Trophoblast cell (in vitro differentiated cells and primary cell): ENCODE measurements around the gene SPATS2L.

Experiments used
- DNase-seq, 2 donors: peaks; one replicate each; pipeline ENCODE4 v3.0.0-alpha.2; 2016
- H2AFZ ChIP-seq: 2 replicates; pipeline ENCODE4 v1.6.1; 2013; ENCODE audit warnings: low read length, moderate library complexity, mild to moderate bottlenecking; ENCODE audit not compliant: insufficient read depth, poor library complexity
- H2AK5ac ChIP-seq: 2 replicates; pipeline ENCODE4 v1.6.1; 2013; ENCODE audit warnings: mild to moderate bottlenecking, low read length
- H2BK120ac ChIP-seq: 2 replicates; pipeline ENCODE4 v1.6.1; 2013; ENCODE audit warnings: low read length, mild to moderate bottlenecking, moderate library complexity; ENCODE audit not compliant: insufficient read depth, poor library complexity
- H2BK12ac ChIP-seq: 2 replicates; pipeline ENCODE4 v1.6.1; 2013; ENCODE audit warnings: mild to moderate bottlenecking, low read length, moderate library complexity
- H2BK5ac ChIP-seq: 2 replicates; pipeline ENCODE4 v1.6.1; 2013; ENCODE audit warnings: low read length, low read depth, moderate library complexity, mild to moderate bottlenecking; ENCODE audit not compliant: poor library complexity
- H3K14ac ChIP-seq: 2 replicates; pipeline ENCODE4 v1.6.1; 2013; ENCODE audit warnings: mild to moderate bottlenecking, low read length
- H3K18ac ChIP-seq: 2 replicates; pipeline ENCODE4 v1.6.1; 2013; ENCODE audit warnings: mild to moderate bottlenecking, low read length
- H3K23ac ChIP-seq: 2 replicates; pipeline ENCODE4 v1.6.1; 2013; ENCODE audit warnings: low read length
- H3K27ac ChIP-seq: 2 replicates; pipeline ENCODE4 v1.5.1; 2013; ENCODE audit warnings: low read depth, mild to moderate bottlenecking, inconsistent platforms, low read length, moderate library complexity
- H3K27me3 ChIP-seq: 2 replicates; pipeline ENCODE4 v1.6.1; 2013; ENCODE audit warnings: inconsistent platforms, mild to moderate bottlenecking, low read length, moderate library complexity; ENCODE audit not compliant: insufficient read depth
- H3K36me3 ChIP-seq, 2 experiments: 1 replicate in 1 of 2; 2 replicates in 1 of 2; pipeline ENCODE4 v1.6.1; 2013; ENCODE audit warnings: low read length in 2 of 2, mild to moderate bottlenecking in 2 of 2, moderate library complexity in 1 of 2; ENCODE audit not compliant: insufficient read depth in 2 of 2, control insufficient read depth in 1 of 2
- H3K4ac ChIP-seq: 2 replicates; pipeline ENCODE4 v1.6.1; 2013; ENCODE audit warnings: low read depth, mild to moderate bottlenecking, low read length, moderate library complexity
- H3K4me1 ChIP-seq, 2 experiments: 1 replicate in 1 of 2; 2 replicates in 1 of 2; pipeline ENCODE4 v1.6.1; 2013; ENCODE audit warnings: low read length in 2 of 2, mild to moderate bottlenecking in 2 of 2, moderate library complexity in 1 of 2; ENCODE audit not compliant: insufficient read depth in 2 of 2, control insufficient read depth in 1 of 2
- H3K4me2 ChIP-seq: 2 replicates; pipeline ENCODE4 v1.6.1; 2013; ENCODE audit warnings: inconsistent platforms, mild to moderate bottlenecking, low read length, moderate library complexity
- H3K4me3 ChIP-seq: 2 replicates; pipeline ENCODE4 v1.5.1; 2013; ENCODE audit warnings: mild to moderate bottlenecking, low read depth, low read length, inconsistent platforms
- H3K79me1 ChIP-seq: one replicate; pipeline ENCODE4 v1.6.1; 2013; ENCODE audit warnings: low read length
- H3K79me2 ChIP-seq: 2 replicates; pipeline ENCODE4 v1.6.1; 2013; ENCODE audit warnings: low read length, mild to moderate bottlenecking; ENCODE audit not compliant: control insufficient read depth, insufficient read depth, poor library complexity
- H3K9ac ChIP-seq: 2 replicates; pipeline ENCODE4 v1.6.1; 2013; ENCODE audit warnings: mild to moderate bottlenecking, low read length
- H3K9me3 ChIP-seq: 2 replicates; pipeline ENCODE4 v1.6.1; 2013; ENCODE audit warnings: low read depth, mild to moderate bottlenecking, control low read depth, inconsistent platforms, low read length; ENCODE audit not compliant: insufficient read depth
- H4K12ac ChIP-seq: 2 replicates; pipeline ENCODE4 v1.6.1; 2013; ENCODE audit warnings: low read depth, mild to moderate bottlenecking, low read length, moderate library complexity
- H4K8ac ChIP-seq: 2 replicates; pipeline ENCODE4 v1.6.1; 2013; ENCODE audit warnings: low read depth, mild to moderate bottlenecking, low read length, moderate library complexity
- H4K91ac ChIP-seq: one replicate; pipeline ENCODE4 v1.6.1; 2013; ENCODE audit warnings: low read depth, mild to moderate bottlenecking, low read length, moderate library complexity
- WGBS: extraction: QIAGEN DNeasy Blood & Tissue Kit; methylation state at CpG from one replicate; pipeline ENCODE4 v1.1.7; 2013; ENCODE audit warnings: missing lambda C conversion rate; ENCODE audit not compliant: insufficient read length, insufficient coverage; ENCODE audit errors: extremely low coverage; 5-methylcytosine and 5-hydroxymethylcytosine counted together

The SPATS2L gene

DNA sequence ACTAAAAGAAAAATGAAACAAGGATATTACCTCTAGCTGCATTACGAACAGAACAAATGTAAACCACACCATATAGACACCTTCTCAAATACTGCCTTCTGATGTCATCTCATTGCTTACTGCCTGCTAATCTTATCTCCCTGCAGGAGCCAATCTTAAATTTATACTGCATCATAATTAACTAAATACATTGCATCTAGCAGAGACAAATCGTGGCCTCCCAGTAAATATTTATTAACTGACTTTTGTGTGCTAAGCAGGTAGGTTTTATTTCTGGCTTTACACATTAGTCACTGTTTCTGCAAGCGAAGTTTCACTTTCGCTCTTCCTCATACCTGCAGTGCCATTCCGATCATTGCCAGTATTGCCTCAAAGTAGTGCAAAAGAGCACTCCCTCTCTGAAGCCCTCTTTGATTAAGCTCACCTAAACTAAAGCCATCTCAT, 67.5 kb downstream of the SPATS2L start:
- no peaks in the 10 kb centered on the region for H3K9me3 ChIP-seq
- peaks cover 3% of the 10 kb centered on the region for H3K79me2 ChIP-seq
- H3K27ac ChIP-seq: no peak overlapping the region
- no peak overlapping the region for H3K4me2 ChIP-seq
- peaks cover 13 to 23% of the 10 kb centered on the region in 2 experiments for H3K4me1 ChIP-seq
- H3K14ac ChIP-seq: no peak overlapping the region
- H3K4ac ChIP-seq: no peak overlapping the region
- no peak overlapping the region for H3K4me3 ChIP-seq
- no peak overlapping the region for H2BK12ac ChIP-seq
- H2AK5ac ChIP-seq: no peak overlapping the region
- peak; percentile 36 to 71 for DNase-seq
- H2BK120ac ChIP-seq: no peak overlapping the region
- H3K79me1 ChIP-seq: peaks cover 2% of the 10 kb centered on the region
- no peak overlapping the region for H2AFZ ChIP-seq
- peaks cover 0 to 10% of the 10 kb centered on the region in 2 experiments for H3K36me3 ChIP-seq
- WGBS: no CpG with 5 or more reads among the region's 5 CpGs
- H2BK5ac ChIP-seq: no peak overlapping the region
- no peak overlapping the region for H4K12ac ChIP-seq
- no peak overlapping the region for H4K8ac ChIP-seq
- H4K91ac ChIP-seq: no peak overlapping the region
- H3K18ac ChIP-seq: no peak overlapping the region
- no peaks in the 10 kb centered on the region for H3K27me3 ChIP-seq
- no peak overlapping the region for H3K23ac ChIP-seq
- H3K9ac ChIP-seq: no peak overlapping the region

DNA sequence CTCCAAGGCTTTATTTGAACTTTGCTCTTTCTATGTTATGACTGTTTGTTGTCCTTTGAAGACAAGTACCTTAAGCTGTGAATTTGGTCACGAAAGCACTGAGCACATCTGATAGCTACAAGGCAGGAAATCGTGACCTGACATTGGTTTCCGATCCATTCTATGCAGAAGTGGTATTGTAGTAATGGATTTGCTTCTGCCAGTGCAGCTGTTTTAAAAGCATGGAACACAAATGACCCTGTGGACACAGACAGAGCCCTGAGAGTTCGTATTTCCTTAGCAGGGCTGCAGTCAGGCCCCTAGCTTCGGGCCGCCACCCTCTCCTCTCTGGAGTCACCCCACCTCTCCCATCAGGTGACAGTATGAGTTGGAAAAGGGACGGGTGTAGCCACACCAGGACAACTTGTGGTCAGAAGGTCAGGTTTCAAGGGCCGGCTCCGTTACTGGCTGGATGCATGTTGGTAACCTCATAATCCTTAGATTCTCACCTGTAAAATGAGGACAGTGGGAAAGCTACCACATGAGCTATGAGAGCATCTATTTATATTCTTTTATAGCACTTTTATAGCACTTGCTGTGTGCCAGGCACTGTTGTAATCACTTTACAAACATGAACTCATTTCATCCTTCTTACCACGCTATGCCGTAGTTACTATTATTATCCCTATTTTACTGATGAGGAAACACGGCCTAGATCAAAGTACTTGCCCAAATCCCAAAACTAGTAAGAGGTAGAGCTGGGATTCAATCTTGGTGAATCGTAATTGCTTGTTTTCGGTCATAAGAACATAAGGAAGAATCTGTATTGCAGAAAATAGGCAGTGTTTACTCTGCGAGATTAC, 70.2 kb downstream of the SPATS2L start:
- Histone ChIP-seq H4K8ac (no peak overlapping the region), H4K12ac (no peak overlapping the region), H3K4me1 (peaks cover 25 to 34% of the 10 kb centered on the region in 2 experiments), H3K36me3 (peaks cover 0 to 10% of the 10 kb centered on the region in 2 experiments), H3K27me3 (no peaks in the 10 kb centered on the region), H3K14ac (no peak overlapping the region), H4K91ac (no peak overlapping the region), H3K79me1 (peaks cover 2% of the 10 kb centered on the region), H3K4me3 (no peak overlapping the region), H2BK12ac (peak overlapping the region; percentile 61), H3K27ac (peak overlapping the region; percentile 12), H3K18ac (peak overlapping the region; percentile 62), H3K4ac (no peak overlapping the region), H3K79me2 (peaks cover 9% of the 10 kb centered on the region), H2AFZ (no peak overlapping the region), H2BK5ac (peak overlapping the region; percentile 61), H3K4me2 (no peak overlapping the region), H3K23ac (no peak overlapping the region), H3K9ac (no peak overlapping the region), H2BK120ac (peak overlapping the region; percentile 81), H2AK5ac (no peak overlapping the region), H3K9me3 (no peaks in the 10 kb centered on the region)
- no peak for DNase-seq
- WGBS: no CpG with 5 or more reads among the region's 15 CpGs

DNA sequence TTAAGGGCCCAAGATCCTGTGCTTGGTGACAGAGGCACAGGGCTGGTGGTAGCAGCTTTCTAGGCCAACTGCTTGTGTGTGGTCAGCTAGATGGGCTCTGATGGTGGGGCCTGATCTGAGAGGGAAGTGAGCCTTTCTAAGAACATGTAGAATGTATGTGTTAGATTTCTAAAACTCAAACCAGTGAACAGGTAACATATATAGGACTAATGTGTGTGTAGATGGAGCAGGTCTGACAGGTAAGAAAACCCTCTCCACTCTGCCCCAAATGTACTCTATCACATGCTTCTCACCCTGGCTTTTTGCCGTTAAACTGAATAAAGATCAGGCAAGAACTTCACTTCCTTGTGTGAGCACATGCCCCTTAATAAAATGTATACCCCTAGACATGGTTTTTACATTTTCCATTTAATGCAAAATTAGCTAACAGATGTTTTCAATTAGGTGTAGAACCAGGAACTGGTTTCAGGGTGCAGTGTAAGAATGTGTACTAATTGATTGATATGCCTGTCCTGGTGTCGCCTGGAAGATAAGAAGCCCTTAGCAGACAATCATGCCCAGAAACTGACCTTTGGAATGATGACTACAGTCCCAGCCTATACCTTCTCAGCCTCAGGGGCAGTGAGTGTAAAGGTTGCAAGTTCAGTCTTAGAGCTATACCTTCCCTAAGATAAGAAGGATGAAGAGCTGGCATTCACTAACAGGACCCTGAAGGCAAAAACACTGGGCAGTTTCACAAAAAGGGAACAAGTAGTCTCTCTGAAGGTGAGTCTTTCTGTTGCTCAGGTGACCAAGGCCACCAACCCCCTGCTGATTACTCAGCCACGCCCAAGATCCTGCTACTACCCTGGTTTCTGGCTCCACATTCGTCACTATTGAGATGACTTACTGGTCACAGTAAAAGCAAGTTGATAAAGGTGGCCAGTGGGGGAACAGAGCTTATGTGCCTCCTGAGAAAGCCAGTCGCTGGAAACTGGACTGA, 71.2 kb downstream of the SPATS2L start:
- no peaks in the 10 kb centered on the region for H3K27me3 ChIP-seq
- H3K9me3 ChIP-seq: no peaks in the 10 kb centered on the region
- no peak overlapping the region for H3K4me3 ChIP-seq
- peaks cover 25 to 37% of the 10 kb centered on the region in 2 experiments for H3K4me1 ChIP-seq
- WGBS: no CpG with 5 or more reads among the region's 5 CpGs
- H3K4me2 ChIP-seq: peak overlapping the region; percentile 3
- DNase-seq: no peak
- H2AFZ ChIP-seq: no peak overlapping the region
- no peak overlapping the region for H2AK5ac ChIP-seq
- H4K91ac ChIP-seq: no peak overlapping the region
- H4K12ac ChIP-seq: no peak overlapping the region
- H2BK5ac ChIP-seq: peak overlapping the region; percentile 61
- peak overlapping the region; percentile 36 for H3K27ac ChIP-seq
- H2BK12ac ChIP-seq: peak overlapping the region; percentile 61
- peaks cover 2% of the 10 kb centered on the region for H3K79me1 ChIP-seq
- H4K8ac ChIP-seq: no peak overlapping the region
- H2BK120ac ChIP-seq: peak overlapping the region; percentile 81
- H3K9ac ChIP-seq: no peak overlapping the region
- H3K23ac ChIP-seq: no peak overlapping the region
- peak overlapping the region; percentile 62 for H3K18ac ChIP-seq
- H3K14ac ChIP-seq: peak overlapping the region; percentile 7
- H3K79me2 ChIP-seq: peaks cover 11% of the 10 kb centered on the region
- H3K36me3 ChIP-seq: peaks cover 0 to 5% of the 10 kb centered on the region in 2 experiments
- H3K4ac ChIP-seq: no peak overlapping the region

DNA sequence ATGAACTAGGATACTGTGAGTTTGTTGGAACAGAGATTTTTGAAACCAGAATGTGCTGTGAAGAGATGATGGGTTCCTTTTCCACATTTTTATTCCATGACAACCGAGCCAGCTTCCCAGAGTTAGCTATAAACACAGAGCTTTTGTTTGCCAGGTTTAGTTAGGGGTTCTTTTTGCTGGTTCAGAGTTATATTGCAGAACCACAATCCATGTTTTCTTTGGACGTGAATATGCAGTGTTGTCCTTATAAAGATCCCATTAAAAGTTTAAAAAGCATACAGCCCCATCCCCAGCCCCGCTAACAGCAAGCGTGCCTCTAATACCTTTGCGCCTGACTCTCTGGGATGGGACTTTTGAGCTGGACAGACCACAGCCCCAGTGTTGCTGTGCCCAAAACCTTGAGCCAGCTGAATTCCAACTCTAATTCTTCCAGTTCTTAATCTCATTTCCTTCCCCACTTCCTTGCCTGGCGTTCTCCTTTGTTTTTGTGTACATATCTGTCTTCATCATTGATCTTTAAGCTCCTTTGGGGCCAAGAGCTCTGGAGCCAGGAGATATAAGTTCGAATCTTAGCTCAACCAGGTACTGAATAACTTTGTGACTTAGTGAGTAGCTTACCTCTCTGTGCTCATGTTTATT, 72.3 kb downstream of the SPATS2L start:
- DNase-seq: no peak
- H3K14ac ChIP-seq: no peak overlapping the region
- WGBS: no CpG with 5 or more reads among the region's 7 CpGs
- no peaks in the 10 kb centered on the region for H3K9me3 ChIP-seq
- no peak overlapping the region for H3K4me3 ChIP-seq
- H3K9ac ChIP-seq: no peak overlapping the region
- no peak overlapping the region for H2AFZ ChIP-seq
- no peak overlapping the region for H3K4me2 ChIP-seq
- H3K27ac ChIP-seq: peak overlapping the region; percentile 36
- H4K91ac ChIP-seq: no peak overlapping the region
- H4K12ac ChIP-seq: no peak overlapping the region
- no peaks in the 10 kb centered on the region for H3K27me3 ChIP-seq
- no peak overlapping the region for H4K8ac ChIP-seq
- peaks cover 2% of the 10 kb centered on the region for H3K79me1 ChIP-seq
- peak overlapping the region; percentile 72 for H3K4ac ChIP-seq
- H2AK5ac ChIP-seq: no peak overlapping the region
- H2BK120ac ChIP-seq: no peak overlapping the region
- H3K79me2 ChIP-seq: peaks cover 14% of the 10 kb centered on the region
- H3K36me3 ChIP-seq: peaks cover 0 to 2% of the 10 kb centered on the region in 2 experiments
- no peak overlapping the region for H2BK12ac ChIP-seq
- H2BK5ac ChIP-seq: no peak overlapping the region
- no peak overlapping the region for H3K23ac ChIP-seq
- peaks cover 27 to 42% of the 10 kb centered on the region in 2 experiments for H3K4me1 ChIP-seq
- H3K18ac ChIP-seq: no peak overlapping the region
